Measurements from ENCODE around the gene PRKAG2.
"Not testable (repeated sequence)": the region's sequence is repeated elsewhere in the genome, so short reads cannot be mapped to it uniquely, and the experiment has no call there.

Gene PRKAG2

GRCh38 chr7:151782256-151782597 lies 94.7 kb downstream of the PRKAG2 start:
- not testable (repeated sequence) for DNase-seq

- no peak for DNase-seq
Measured at GRCh38 chr7:151781161-151781845, 95.6 kb downstream of the PRKAG2 start.

- no peak for DNase-seq
Measured at GRCh38 chr7:151780631-151781030, 96.3 kb downstream of the PRKAG2 start.

GRCh38 chr7:151779678-151780077 lies 97.2 kb downstream of the PRKAG2 start:
- DNase-seq, result no peak

DNA sequence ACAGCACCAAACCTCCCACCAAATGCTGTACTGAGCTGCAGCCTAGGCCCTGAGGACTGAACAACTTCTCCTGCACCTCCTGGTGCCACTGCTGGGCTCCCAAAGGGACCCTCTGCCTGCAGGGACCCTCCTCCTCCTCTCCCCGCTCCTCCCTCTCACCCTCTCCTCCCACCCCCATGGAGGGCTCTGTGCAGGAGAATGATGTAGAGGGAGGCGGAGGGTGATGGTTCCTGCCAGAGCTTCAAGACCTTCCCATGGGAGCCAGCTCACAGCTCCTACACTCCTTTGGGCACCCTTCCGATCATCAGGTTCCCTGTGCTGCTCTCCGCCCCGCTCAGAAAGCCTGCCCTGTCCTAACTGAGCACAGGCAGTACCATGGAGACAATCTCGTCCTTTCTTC lies 97.7 kb downstream of the PRKAG2 start:
- no peak for DNase-seq

DNA sequence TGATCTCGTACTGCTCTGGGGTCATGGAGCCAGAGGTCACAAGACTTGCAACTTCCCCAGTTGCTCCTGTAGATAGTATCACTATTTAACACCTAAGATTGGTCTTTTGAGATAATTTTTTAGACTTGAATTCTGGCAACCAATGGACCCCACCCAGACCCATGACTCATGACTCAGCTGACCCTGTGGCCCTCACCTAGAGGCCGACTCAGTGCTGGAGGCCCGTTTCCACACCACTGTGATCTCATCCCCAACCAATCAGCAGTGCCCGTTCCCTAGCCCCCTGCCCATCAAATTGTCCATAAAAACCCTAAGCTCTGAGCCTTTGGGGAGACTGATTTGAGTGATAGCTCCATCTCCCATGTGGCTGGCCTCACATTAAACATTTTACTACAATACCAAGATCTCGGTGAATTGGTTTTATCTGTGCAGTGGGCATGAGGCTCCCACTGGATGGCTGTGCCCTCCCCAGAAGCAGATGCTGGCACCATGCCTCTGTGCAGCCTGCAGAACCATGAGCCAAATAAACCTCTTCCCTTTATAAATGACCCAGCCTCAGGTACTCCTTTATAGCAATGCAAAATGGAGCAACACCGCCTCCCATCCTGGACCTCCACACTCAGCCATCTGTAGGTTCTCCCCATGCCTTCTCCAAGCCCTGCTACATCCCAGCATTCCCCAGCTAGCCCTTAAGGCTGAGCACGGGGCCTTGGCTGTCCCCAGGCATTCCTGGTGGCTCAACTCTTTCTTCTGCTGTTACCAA lies 98.8 kb downstream of the PRKAG2 start:
- DNase-seq, result no peak

GRCh38 chr7:151777495-151777880 lies 99.4 kb downstream of the PRKAG2 start:
- DNase-seq, result no peak

DNA sequence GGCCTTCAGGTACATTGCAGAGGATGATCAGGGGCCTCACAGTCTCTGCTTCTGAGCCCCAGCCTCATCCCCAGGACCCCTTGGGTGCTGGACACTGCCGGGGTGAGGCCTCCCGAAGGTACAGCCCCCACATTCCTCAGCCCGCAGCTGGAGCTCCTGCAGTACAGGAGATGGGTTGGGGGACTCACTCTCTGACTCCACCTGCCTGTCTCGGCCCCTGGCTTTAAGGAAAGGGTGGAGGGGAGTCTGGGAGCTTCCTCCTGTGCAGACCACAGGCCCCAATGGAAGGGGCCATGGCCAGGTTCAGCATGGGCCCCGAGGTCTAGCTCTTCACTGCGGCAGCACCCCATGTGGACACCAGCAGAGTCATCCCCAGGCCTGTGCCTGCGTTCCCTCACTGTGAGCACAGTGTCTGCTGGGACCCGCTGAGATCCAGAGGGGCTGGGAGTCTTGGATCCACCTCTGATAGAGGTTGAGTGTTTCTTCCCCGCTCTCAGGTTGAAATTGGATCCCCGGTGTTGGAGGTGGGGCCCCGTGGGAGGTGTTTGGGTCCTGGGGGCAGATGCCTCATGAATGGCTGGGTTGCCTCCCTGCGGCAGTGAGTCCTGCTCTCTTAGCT lies 99.9 kb downstream of the PRKAG2 start:
- DNase-seq, result no peak

DNA sequence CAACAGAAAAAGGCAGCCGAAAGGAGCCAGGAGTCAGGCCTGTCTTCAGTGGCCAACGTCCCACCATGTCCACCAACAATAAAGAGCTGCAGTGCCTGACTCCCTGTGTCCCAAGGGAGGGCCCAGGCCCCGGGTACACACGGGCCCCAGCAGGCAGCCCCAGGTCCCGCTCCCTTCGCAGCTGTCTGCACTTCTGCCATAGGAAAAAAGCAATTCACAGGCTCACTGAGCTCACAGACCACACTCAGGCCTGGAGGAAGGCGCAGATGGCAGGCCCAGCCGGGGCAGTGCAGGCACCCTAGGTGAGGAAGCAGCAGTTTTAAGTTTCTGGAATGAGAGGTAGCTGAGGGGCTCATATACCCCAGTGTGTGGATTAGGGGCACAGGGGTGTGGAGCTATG lies 100.5 kb downstream of the PRKAG2 start:
- DNase-seq, result no peak

DNA sequence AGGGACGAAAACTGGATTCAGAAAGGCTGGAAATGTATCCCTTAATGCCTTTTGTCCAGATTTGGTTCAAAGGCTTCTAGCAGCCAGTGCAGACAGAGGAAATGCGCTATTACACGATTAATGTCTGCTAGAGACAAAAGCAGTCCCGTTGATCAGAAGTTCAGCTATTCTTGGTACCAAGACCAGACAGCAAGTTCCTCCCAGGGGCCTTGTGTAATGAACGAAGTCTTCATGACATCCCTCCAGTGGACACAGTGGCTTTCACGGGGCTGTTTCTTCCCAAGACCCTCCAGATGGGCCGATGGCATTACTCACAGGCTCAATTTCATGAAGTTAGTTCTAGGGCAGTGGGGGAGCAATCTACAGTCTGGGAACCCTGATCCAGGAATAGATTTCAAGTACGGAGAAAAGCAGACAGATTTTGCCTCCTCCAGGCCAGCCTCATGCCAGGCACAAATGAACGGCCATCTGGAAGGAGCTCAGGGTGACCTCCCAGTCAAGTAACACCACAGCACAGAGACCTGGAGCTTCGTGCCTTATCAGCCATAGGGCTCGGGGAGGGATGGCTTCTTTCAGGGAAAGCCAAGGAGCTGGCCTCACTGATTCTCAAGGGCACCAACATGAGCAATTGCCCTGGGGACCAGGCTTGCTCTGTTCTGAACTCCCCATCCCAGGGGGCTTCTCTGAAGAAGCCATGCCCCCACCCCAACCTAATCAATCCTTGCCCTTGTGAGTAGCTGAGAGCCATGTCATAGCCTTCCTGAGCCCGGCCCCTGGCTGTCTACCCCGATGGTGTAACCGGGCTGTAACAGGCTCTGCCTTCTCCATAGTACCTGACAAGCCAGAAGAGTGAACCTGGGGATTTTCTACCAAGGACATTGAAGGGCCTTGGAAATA lies 101.1 kb downstream of the PRKAG2 start:
- no peak for DNase-seq

DNA sequence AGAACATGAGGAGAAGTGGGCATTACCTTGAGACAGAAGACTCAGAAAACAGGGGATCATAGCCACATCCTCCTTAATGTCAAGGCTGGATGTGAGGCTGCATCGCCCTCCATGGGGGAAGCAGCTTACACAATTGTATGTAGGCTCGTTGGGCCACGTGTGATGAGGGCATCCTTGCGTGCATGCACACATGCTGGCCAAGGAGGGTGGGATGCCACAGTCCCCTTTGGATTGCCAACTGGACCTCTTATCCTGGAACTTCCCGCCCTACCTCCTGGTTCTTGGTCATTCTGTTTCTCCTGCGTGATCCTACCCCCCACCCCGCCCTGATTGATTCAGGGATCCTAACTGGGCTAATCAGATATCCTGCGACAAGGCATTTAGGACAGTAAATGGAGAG lies 102.0 kb downstream of the PRKAG2 start:
- DNase-seq, result no peak

DNA sequence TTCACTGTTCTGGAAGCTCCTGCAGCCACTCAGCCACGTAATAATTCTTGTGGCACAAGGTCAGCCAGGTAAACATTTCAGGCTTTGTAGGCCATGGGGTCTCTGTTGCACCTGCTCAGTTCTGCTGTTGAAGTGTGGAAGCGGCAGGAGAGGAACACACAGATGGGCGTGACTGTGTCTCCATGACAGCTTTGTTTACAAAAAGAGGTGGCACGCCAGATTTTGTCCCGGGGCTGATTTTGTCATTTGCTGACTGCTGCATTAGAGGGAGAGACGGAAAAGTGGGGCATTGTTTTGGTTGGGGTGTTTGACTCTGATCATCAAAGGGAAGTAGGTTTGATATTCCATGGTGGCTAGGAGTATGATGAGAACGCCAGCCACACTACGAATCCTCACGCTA lies 103.1 kb downstream of the PRKAG2 start:
- no peak for DNase-seq

DNA sequence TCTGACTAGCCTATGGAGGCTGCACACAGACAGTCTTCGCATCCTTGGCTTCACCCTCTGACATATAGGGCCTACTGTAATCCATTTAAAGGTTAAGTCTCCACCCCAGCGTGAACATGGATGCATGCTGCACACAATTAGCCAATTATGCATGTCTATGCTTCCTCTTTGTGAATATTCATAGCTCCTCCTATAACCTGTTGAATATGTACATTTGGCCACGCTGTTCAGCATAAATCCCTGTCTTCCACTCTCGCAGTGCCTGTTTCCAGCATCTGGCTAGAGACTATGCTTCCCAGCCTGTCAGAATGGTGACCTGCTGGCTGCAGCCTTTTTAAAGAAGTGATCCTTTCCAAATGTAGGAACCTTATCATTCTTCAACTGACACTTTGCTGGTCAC lies 106.7 kb downstream of the PRKAG2 start:
- DNase-seq, result no peak

DNA sequence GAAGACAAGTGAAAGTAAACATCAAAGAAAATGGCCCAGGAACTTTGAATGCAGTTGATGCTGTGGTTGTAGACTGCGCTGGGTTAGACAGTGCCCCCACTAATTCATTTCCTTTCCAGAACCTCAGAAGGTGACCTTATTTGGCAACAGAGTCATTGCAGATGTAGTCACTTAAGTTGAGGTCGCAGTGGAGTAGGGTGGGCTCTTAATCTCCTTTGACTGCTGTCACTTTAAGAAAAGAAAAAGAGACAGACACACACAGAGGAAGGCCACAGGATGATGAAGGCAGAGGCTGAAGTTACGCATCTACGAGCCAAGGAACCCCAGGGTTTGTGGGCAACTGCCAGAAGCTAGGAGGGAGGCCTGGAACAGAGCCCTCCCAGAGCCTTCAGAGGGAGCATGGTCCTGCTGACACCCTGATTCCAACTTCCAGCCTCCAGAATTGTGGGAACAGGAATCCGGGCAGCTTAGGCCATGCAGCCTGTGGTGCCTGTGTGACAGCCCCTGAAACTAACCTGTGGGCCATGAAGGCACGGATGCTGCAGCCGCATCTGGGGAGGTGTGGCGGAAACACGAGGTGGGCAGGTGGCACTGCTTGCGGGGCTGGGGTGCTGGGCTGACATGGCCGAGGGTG lies 107.6 kb downstream of the PRKAG2 start:
- DNase-seq, result no peak

DNA sequence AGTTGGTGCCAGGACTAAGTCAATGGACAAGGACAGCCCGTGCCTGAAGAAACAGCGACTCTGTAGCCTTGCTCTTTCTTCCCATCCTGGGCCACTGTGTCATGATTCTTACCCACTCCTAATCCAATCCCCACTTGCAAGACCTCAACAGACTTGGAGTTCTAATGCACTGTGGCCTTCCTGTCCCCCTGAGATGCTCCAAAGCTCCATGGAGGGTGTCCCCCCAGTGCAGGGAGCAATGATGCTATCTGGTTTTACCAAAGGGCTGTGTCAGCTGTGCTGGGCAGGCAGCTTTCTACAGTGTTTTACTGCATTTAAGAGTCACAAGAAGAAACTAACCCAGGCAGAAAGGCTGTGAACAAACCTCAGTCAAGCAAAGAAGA lies 108.1 kb downstream of the PRKAG2 start:
- DNase-seq, result no peak

- no peak for DNase-seq
Measured at GRCh38 chr7:151767557-151767956, 109.4 kb downstream of the PRKAG2 start.

GRCh38 chr7:151764056-151764920 lies 112.6 kb downstream of the PRKAG2 start:
- no peak for DNase-seq

GRCh38 chr7:151763420-151763984 lies 113.4 kb downstream of the PRKAG2 start:
- DNase-seq, result no peak

GRCh38 chr7:151762583-151763245 lies 114.2 kb downstream of the PRKAG2 start:
- DNase-seq, result no peak

GRCh38 chr7:151761957-151762356 lies 115.0 kb downstream of the PRKAG2 start:
- no peak for DNase-seq

- DNase-seq, result no peak
Measured at GRCh38 chr7:151761231-151761630, 115.7 kb downstream of the PRKAG2 start.

All from EL (cell line).